Measurements from ENCODE around the gene TNFRSF1A.

DNA sequence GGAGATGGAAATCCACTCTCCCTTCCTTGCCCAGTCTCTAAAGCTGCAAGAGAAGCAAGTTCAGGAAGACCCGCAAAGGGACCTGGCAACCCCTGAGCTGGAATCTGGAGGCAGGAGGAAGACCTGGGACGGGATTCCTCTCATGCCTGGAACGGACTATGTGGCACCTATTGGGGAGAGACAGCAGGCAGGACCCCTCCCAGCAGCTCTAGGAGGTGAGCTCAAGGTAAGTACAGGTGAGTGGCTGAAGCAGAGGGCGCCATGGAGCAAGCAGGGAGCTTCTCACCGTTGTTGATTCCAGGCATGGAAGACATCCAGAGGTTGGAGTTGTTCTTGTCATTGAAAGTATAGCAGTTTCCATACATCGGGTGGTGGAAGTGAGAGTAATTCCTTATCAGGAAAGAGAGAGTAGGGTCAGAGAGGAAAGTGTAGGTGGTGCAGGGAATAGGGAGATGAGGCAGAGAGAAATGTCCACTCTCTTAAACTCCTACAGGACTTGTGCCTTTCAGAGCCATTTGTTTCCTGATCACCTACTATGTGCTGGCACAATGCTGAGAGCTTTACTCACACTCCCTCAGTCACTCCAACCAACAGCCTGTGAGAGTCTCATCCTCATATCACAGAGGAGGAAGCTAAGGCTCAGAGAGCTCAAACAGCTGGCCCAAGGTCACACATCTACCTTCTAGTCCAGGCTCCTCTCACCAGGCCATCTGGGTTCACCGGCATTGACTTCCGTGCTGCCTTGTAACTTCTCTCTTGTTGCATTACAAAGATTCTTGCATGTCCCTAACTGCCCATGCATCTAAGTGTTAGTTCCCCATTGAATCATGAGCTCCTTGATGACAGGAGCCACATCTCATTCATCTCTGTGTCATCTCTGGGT is 13.9 kb upstream of the TNFRSF1A start:
- TF ChIP-seq POLR2A (IDR thresholded peaks at IDR 0.05; ENCODE audit: low read length) = no peak
- no peak for TF ChIP-seq CTCF (IDR thresholded peaks at IDR 0.05)
- TF ChIP-seq RFX5 (IDR thresholded peaks at IDR 0.05) = no peak
- TF ChIP-seq REST (IDR thresholded peaks at IDR 0.05) = no peak
